ENCODE data around the gene EIF4EBP3. TPM values are rescaled to one million over a fixed set of nuclear protein-coding genes. Genes with fewer than 3 reads are reported as not detected.

The EIF4EBP3 gene
- polyA plus RNA-seq: 10 to 100 TPM; 12.1 to 38.3 (median 15.4) TPM

DNA sequence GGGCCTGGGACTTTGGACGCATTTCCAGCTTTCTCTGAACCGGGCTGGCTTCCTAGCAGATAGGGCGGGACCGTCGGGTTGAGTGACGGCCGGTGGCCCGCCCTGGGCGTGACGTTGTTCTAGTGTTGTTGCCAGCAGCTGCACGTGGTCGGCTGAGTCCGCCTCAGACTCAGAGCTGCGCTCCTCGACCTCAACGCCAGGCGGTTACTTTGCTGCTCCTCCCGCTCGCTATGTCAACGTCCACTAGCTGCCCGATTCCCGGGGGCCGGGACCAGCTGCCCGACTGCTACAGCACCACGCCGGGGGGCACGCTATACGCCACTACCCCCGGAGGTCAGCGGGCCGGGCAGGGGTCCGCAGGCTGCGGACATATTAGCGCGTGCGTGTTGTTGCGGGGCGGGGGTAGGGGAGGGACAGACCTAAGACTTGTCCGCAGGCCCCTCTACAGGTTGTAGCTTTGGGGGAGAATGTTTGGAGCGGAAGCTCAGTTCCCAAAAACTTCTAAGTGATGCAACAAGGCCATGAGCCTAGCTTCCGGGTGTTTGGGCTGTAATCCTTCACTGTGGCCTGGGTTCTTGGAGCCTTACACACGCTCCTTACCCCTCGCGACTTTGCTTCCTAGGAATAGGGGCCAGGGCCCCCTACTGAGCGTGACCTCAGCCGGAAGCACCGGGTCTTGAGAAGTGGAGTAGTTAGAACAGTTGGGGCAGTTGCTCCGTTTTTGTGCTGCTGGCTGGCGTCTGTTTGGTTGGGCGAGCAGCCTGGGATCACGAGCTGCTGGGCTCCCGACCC lies at the start of gene EIF4EBP3:
TSS of gene EIF4EBP3 (plus strand) at position 155 of the 792 bp plus-strand sequence. CDS start at position 231, 76 bp downstream.
- Mint-ChIP-seq H3K4me1 (peaks cover 33% of the 10 kb centered on the region in 2 donors), H3K36me3 (peaks cover 10 to 22% (median 18%) of the 10 kb centered on the region in 3 donors), H3K27ac (peak within 1 kb of the TSS; percentile 91 to 97 (median 94)), H3K9me3 (no peaks in the 10 kb centered on the region), H3K27me3 (ENCODE audit: low read depth in 3 of 3) (peaks cover 7 to 19% (median 15%) of the 10 kb centered on the region in 3 donors), H3K4me3 (peak within 1 kb of the TSS; percentile 82 to 88 (median 87))
- DNase-seq: peak; percentile 86 to 87 (median 86)

GRCh38 chr5:140497897-140498296 lies 49.6 kb upstream of the EIF4EBP3 start:
- Mint-ChIP-seq H3K4me1 (peaks cover 0 to 22% of the 10 kb centered on the region in 2 donors), H3K36me3 (peaks cover 11 to 30% (median 19%) of the 10 kb centered on the region in 3 donors), H3K27me3 (ENCODE audit: low read depth in 3 of 3) (peaks cover 0 to 2% (median 0%) of the 10 kb centered on the region in 3 donors), H3K9me3 (no peaks in the 10 kb centered on the region), H3K4me3 (no peak overlapping the region), H3K27ac (no peak overlapping the region)
- no peak for DNase-seq

DNA sequence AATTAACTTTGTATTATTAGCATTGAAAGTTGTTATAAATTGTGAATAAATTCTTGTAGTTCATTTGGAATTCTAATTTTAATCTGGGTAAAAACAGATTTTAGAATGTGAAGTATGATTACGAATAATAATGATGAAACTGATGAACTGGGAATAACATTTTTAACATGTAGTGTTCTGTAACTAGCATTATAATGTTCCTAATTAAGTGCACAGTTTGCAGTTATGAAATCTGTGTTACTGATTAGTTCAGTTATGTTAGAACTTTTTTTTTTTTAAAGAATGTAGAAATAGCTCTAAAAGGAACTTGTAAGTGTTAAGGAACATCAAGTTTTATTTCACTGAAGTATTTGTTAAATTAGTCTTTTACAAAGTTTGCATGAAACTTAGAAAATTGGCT lies 48.9 kb upstream of the EIF4EBP3 start:
- Mint-ChIP-seq H3K4me3 (no peak overlapping the region), H3K9me3 (no peaks in the 10 kb centered on the region), H3K36me3 (peaks cover 11 to 26% (median 19%) of the 10 kb centered on the region in 3 donors), H3K27ac (no peak overlapping the region), H3K27me3 (ENCODE audit: low read depth in 3 of 3) (peaks cover 0 to 2% (median 0%) of the 10 kb centered on the region in 3 donors), H3K4me1 (peaks cover 0 to 22% of the 10 kb centered on the region in 2 donors)
- no peak for DNase-seq

DNA sequence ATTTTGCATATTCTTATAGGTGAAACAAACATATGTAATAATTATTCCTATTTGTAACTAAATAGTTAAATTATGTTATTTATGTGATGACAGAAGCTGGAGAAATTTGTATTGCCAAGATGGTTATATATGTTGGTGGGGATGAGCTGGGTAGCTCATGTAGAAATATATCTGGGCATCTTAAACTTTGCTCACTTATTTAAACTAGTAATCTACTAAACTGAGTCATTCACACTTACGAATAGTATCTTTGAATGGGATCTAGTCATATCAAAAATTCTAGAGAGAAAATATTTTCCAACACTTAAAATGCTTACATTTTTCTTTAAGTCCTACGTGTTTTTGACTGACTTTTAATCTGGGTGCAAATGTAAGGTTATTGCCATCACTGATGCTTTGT lies 44.6 kb upstream of the EIF4EBP3 start:
- DNase-seq: no peak
- H3K27ac Mint-ChIP-seq: no peak overlapping the region

GRCh38 chr5:140509898-140510297 lies 37.6 kb upstream of the EIF4EBP3 start:
- Mint-ChIP-seq H3K9me3 (no peaks in the 10 kb centered on the region), H3K27me3 (ENCODE audit: low read depth in 3 of 3) (no peaks in the 10 kb centered on the region), H3K27ac (no peak overlapping the region), H3K4me3 (no peak overlapping the region), H3K36me3 (peaks cover 17 to 49% (median 37%) of the 10 kb centered on the region in 3 donors), H3K4me1 (no peaks in the 10 kb centered on the region)
- DNase-seq: no peak

More for the DNA sequence above, 44.6 kb upstream of the EIF4EBP3 start:
- H3K4me3 Mint-ChIP-seq: no peak overlapping the region
- peaks cover 13 to 28% (median 15%) of the 10 kb centered on the region in 3 donors for H3K36me3 Mint-ChIP-seq
- H3K4me1 Mint-ChIP-seq: peaks cover 0 to 11% of the 10 kb centered on the region in 2 donors
- H3K27me3 Mint-ChIP-seq (ENCODE audit: low read depth in 3 of 3): no peaks in the 10 kb centered on the region
- H3K9me3 Mint-ChIP-seq: no peaks in the 10 kb centered on the region

DNA sequence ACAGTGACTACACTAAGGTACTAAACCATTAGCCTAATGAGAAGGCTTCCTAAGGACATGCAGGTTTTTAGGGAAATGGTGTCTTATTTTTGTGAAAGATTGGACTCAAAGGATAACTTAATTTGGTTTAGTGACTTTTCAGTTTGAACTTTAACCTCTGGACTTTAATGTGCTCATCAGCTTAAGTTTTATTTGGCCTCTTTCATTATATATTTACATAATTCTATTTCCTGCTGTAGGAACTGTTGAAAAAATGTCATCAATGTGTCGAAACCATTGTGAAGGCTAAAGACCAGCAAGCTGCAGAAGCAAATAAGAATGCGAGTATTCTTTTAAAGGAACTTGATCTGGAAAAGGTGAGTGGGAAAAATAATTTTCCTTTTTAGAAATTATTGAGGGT lies 34.3 kb upstream of the EIF4EBP3 start:
- Mint-ChIP-seq H3K4me1 (no peaks in the 10 kb centered on the region), H3K4me3 (no peak overlapping the region), H3K36me3 (peaks cover 12 to 40% (median 23%) of the 10 kb centered on the region in 3 donors)

DNA sequence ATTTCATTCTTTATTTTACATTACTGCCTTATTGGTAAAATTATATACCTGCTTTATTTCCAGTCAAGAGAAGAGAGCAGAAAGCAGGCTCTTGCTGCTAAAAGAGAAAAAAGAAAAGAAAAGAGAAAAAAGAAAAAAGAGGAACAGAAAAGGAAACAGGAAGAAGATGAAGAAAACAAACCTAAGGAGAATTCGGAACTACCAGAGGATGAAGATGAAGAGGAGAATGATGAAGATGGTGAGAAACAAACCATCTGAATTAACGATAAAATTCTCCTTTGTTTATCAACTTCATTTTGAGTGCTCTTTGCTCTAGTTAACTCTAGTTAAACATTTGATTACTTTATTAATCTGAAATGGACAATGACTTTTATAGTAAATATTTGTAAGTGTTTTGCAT lies 23.5 kb upstream of the EIF4EBP3 start:
- DNase-seq: no peak
- Mint-ChIP-seq H3K36me3 (peaks cover 8 to 28% (median 9%) of the 10 kb centered on the region in 3 donors), H3K27me3 (ENCODE audit: low read depth in 3 of 3) (peaks cover 0 to 2% (median 0%) of the 10 kb centered on the region in 3 donors), H3K27ac (peak overlapping the region in 2 of 6 donors; percentile 14 to 32), H3K4me3 (no peak overlapping the region), H3K4me1 (no peaks in the 10 kb centered on the region), H3K9me3 (peaks cover 0 to 2% (median 0%) of the 10 kb centered on the region in 6 donors)

More for the DNA sequence above, 34.3 kb upstream of the EIF4EBP3 start:
- no peaks in the 10 kb centered on the region for H3K9me3 Mint-ChIP-seq
- no peak overlapping the region for H3K27ac Mint-ChIP-seq
- H3K27me3 Mint-ChIP-seq (ENCODE audit: low read depth in 3 of 3): no peaks in the 10 kb centered on the region
- DNase-seq: no peak

DNA sequence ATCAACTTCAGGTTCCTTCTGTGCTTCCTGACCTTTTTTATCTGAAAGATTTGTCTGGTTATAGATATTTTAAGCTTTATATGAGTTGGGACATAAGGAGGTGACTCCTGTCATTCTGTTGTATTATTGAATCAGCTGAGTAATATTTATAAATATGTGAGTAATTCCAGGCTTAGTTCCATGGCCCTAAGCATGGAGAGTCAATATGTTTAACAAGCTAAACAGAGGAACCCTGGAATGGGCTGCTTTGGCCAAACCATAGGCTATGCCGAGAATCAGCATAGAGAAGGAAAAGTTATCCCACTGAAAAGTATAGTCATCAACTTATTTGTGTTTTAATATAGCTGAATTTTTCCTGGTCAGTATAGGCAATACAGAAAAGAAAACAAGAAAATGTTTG lies 7.2 kb upstream of the EIF4EBP3 start:
- Mint-ChIP-seq H3K36me3 (peaks cover 23 to 41% (median 28%) of the 10 kb centered on the region in 3 donors), H3K4me3 (no peak overlapping the region), H3K4me1 (peaks cover 0 to 2% of the 10 kb centered on the region in 2 donors), H3K27me3 (ENCODE audit: low read depth in 3 of 3) (no peaks in the 10 kb centered on the region), H3K9me3 (no peaks in the 10 kb centered on the region), H3K27ac (peak overlapping the region in 1 of 6 donors; percentile 50)
- no peak for DNase-seq

- peaks cover 3 to 9% (median 7%) of the 10 kb centered on the region in 3 donors for H3K27me3 Mint-ChIP-seq (ENCODE audit: low read depth in 3 of 3)
- H3K36me3 Mint-ChIP-seq: peaks cover 19 to 32% (median 28%) of the 10 kb centered on the region in 3 donors
- H3K4me3 Mint-ChIP-seq: no peak overlapping the region
- DNase-seq: no peak
- H3K27ac Mint-ChIP-seq: no peak overlapping the region
- H3K9me3 Mint-ChIP-seq: no peaks in the 10 kb centered on the region
- H3K4me1 Mint-ChIP-seq: peaks cover 10 to 12% of the 10 kb centered on the region in 2 donors
These were observed 4.5 kb upstream of the EIF4EBP3 start for GRCh38 chr5:140542972-140543371.

DNA sequence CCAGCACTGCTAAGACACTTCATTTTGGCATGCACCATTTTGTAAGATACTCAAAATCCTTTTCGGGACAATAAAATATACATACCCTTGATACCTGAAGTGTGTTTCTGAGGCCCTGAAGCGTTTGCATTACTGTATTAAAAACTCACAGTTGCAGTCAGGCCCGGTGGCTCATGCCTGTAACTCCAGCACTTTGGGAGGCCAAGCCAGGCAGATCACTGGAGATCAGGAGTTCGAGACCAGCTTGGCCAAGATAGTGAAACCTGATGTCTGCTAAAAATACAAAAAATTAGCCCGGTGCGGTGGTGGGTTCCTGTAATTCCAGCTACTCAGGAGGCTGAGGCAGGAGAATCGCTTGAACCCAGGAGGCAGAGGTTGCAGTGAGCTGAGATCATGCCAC lies 2.5 kb upstream of the EIF4EBP3 start:
- Mint-ChIP-seq H3K9me3 (no peaks in the 10 kb centered on the region), H3K36me3 (peaks cover 15 to 24% (median 21%) of the 10 kb centered on the region in 3 donors), H3K4me3 (no peak overlapping the region), H3K27me3 (ENCODE audit: low read depth in 3 of 3) (peaks cover 3 to 19% (median 15%) of the 10 kb centered on the region in 3 donors), H3K4me1 (peaks cover 28 to 29% of the 10 kb centered on the region in 2 donors), H3K27ac (peak overlapping the region in 3 of 6 donors; percentile 2 to 63 (median 40))
- DNase-seq: no peak

DNA sequence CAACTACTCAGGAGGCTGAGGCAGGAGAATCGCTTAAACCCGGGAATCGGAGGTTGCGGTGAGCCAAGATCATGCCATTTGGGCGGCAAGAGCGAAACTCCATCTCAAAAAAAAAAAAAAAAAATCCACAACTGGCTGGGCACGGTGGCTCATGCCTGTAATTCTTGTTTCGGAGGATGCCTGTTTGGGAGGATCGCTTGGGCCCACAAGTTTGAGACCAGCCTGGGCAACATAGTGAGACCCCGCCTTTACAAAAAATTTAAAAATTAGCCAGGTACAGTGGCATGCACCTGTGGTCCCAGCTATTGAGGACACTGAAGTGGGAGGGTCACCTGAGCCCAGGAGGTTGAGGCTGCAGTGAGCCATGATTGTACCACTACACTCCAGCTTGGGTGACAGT lies 1.9 kb upstream of the EIF4EBP3 start:
- H3K4me3 Mint-ChIP-seq: no peak overlapping the region
- peaks cover 31 to 32% of the 10 kb centered on the region in 2 donors for H3K4me1 Mint-ChIP-seq
- peaks cover 3 to 19% (median 15%) of the 10 kb centered on the region in 3 donors for H3K27me3 Mint-ChIP-seq (ENCODE audit: low read depth in 3 of 3)
- no peaks in the 10 kb centered on the region for H3K9me3 Mint-ChIP-seq
- peak overlapping the region in 5 of 6 donors; percentile 74 to 95 (median 92) for H3K27ac Mint-ChIP-seq
- no peak for DNase-seq
- peaks cover 15 to 24% (median 23%) of the 10 kb centered on the region in 3 donors for H3K36me3 Mint-ChIP-seq

GRCh38 chr5:140546851-140547507 lies 483 bp upstream of the EIF4EBP3 start:
- Mint-ChIP-seq H3K27ac (peak overlapping the region; percentile 91 to 97 (median 94)), H3K9me3 (no peaks in the 10 kb centered on the region), H3K4me1 (peaks cover 32 to 33% of the 10 kb centered on the region in 2 donors), H3K4me3 (peak overlapping the region; percentile 82 to 88 (median 87)), H3K27me3 (ENCODE audit: low read depth in 3 of 3) (peaks cover 7 to 19% (median 15%) of the 10 kb centered on the region in 3 donors), H3K36me3 (peaks cover 11 to 23% (median 18%) of the 10 kb centered on the region in 3 donors)
- no peak for DNase-seq

DNA sequence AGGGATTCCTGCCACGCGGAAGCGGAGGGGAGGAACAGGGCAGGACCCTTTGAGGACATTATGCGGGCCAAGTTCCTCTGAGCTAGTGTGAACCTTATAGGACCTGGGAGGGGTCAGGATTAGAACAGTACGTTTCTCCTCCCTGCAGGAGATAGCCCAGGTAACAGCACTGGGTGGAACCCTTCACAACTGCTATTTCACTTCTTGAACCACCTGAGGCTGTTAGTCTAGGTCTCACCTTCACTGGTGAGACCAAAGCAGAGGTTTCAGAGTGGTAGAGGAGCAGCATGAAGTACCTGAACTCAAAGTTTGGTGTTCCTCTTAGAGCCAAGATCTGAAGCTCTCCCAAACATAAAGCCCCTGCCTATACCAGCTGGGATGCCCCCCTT lies 832 bp downstream of the EIF4EBP3 start:
- Mint-ChIP-seq H3K27ac (peak overlapping the region; percentile 91 to 97 (median 94)), H3K27me3 (ENCODE audit: low read depth in 3 of 3) (peaks cover 7 to 20% (median 15%) of the 10 kb centered on the region in 3 donors), H3K36me3 (peaks cover 10 to 22% (median 18%) of the 10 kb centered on the region in 3 donors), H3K4me3 (peak overlapping the region; percentile 82 to 88 (median 87)), H3K4me1 (peaks cover 38 to 39% of the 10 kb centered on the region in 2 donors), H3K9me3 (no peaks in the 10 kb centered on the region)
- DNase-seq: no peak

All from immature natural killer cell (primary cell).